GM12878 (cell line): ENCODE results near the gene SLC25A20. TPM values are rescaled to one million over a fixed set of nuclear protein-coding genes. Genes with fewer than 3 reads are reported as not detected.

Experiments used
- ATF7 ChIP-seq: fragments of 450-650 bp; IDR thresholded peaks from 2 replicates; pipeline ENCODE4 v1.6.1; 2016; ENCODE audit warnings: low read depth, mild to moderate bottlenecking
- BCL11A ChIP-seq: IDR thresholded peaks from 2 replicates; pipeline ENCODE4 v1.6.1; 2011; ENCODE audit warnings: low read depth, low read length
- BHLHE40 ChIP-seq, 2 experiments: fragments of 450-650 bp in 1 of 2; IDR thresholded peaks; 2 replicates each; pipeline ENCODE4 v1.6.1; 2011 to 2017; ENCODE audit warnings: low read depth in 2 of 2, borderline replicate concordance in 1 of 2, improper control_type of control experiment in 1 of 2, low read length in 1 of 2, mild to moderate bottlenecking in 1 of 2
- CEBPB ChIP-seq, 2 experiments: fragments of 150-350 bp in 1 of 2; IDR thresholded peaks; 2 replicates each; pipeline ENCODE4 v1.6.1; 2012 to 2014; ENCODE audit warnings: low read depth in 2 of 2, low read length in 2 of 2, borderline replicate concordance in 1 of 2, inconsistent platforms in 1 of 2
- CHD2 ChIP-seq: IDR thresholded peaks from 2 replicates; pipeline ENCODE4 v1.6.1; 2011; ENCODE audit warnings: low read depth, low read length, improper control_type of control experiment, borderline replicate concordance
- EGR1 ChIP-seq, 2 experiments: IDR thresholded peaks; 1 replicate in 1 of 2; 2 replicates in 1 of 2; pipeline ENCODE4 v1.6.1; 2011 to 2012; ENCODE audit warnings: low read depth in 2 of 2, low read length in 2 of 2, borderline replicate concordance in 1 of 2, mild to moderate bottlenecking in 1 of 2, moderate library complexity in 1 of 2
- ESRRA ChIP-seq: IDR thresholded peaks from 2 replicates; pipeline ENCODE4 v1.6.1; 2012; ENCODE audit warnings: mild to moderate bottlenecking, low read length, improper control_type of control experiment
- GATAD2B ChIP-seq: fragments of 450-650 bp; conservative IDR thresholded peaks from 2 replicates; pipeline ENCODE4 v1.6.1; 2017; ENCODE audit warnings: low read depth, mild to moderate bottlenecking, moderate library complexity
- KLF5 ChIP-seq: fragments of 450-650 bp; IDR thresholded peaks from 2 replicates; pipeline ENCODE4 v1.6.1; 2014; ENCODE audit warnings: mild to moderate bottlenecking; ENCODE audit not compliant: partially characterized antibody
- NR2C2 ChIP-seq: IDR thresholded peaks from 2 replicates; pipeline ENCODE4 v1.6.1; 2011; ENCODE audit warnings: borderline replicate concordance, low read depth; ENCODE audit not compliant: control insufficient read depth, insufficient read length
- PKNOX1 ChIP-seq: fragments of 450-650 bp; IDR thresholded peaks from 2 replicates; pipeline ENCODE4 v1.6.1; 2016; ENCODE audit warnings: mild to moderate bottlenecking
- POLR2AphosphoS2 ChIP-seq: IDR thresholded peaks from 2 replicates; pipeline ENCODE4 v1.6.1; 2011; ENCODE audit warnings: low read depth, mild to moderate bottlenecking, low read length, improper control_type of control experiment, moderate library complexity
- RAD51 ChIP-seq: fragments of 450-650 bp; IDR thresholded peaks from 2 replicates; pipeline ENCODE4 v1.6.1; 2016; ENCODE audit warnings: moderate library complexity, mild to moderate bottlenecking, inconsistent platforms
- SP1 ChIP-seq: IDR thresholded peaks from one replicate; pipeline ENCODE4 v1.6.1; 2011; ENCODE audit warnings: low read depth, low read length
- SREBF2 ChIP-seq: IDR thresholded peaks from 2 replicates; pipeline ENCODE4 v1.6.1; 2012; ENCODE audit warnings: mild to moderate bottlenecking, low read length
- TARDBP ChIP-seq: IDR thresholded peaks from 2 replicates; pipeline ENCODE4 v1.6.1; 2016; ENCODE audit warnings: borderline replicate concordance
- ZBTB11 ChIP-seq: fragments of 450-650 bp; formaldehyde crosslinking; IDR thresholded peaks from 2 replicates; pipeline ENCODE4 v1.5.0; 2022; ENCODE audit warnings: mild to moderate bottlenecking, missing genetic modification characterization
- ZBTB4 ChIP-seq: fragments of 450-650 bp; formaldehyde crosslinking; IDR thresholded peaks from 2 replicates; pipeline ENCODE4 v1.4.0; 2022; ENCODE audit warnings: mild to moderate bottlenecking, moderate library complexity
- ZNF274 ChIP-seq: IDR thresholded peaks from one replicate; pipeline ENCODE4 v1.8.0; 2011; ENCODE audit not compliant: insufficient read length, insufficient read depth
- polyA plus RNA-seq, 11 experiments: library from polyadenylated mRNA; depleted of rRNA in 4 of 11; unstranded in 6 of 11; stranded (reverse) in 5 of 11; fragments of >200 nt; fragmentation: Nextera tagmentation in 4 of 11; fragmentation: Illumina TruSeq in 1 of 11; extraction: Ambion mirVana in 4 of 11; extraction: Trizol in 1 of 11; gene quantifications; 1 replicate in 1 of 11; 2 replicates in 10 of 11; pipeline versions ENCODE4 v1.2.1 to v1.2.3, GENCODE V29; 2011 to 2016; ENCODE audit warnings: inconsistent platforms in 2 of 11, missing spikeins in 2 of 11, low read depth in 1 of 11
- total RNA-seq, 4 experiments: library from RNA; depleted of rRNA in 3 of 4; stranded (reverse); fragments of >200 nt in 3 of 4; fragmentation: Illumina TruSeq in 1 of 4; extraction: Trizol in 1 of 4; gene quantifications; 2 replicates each; pipeline versions ENCODE4 v1.2.1 to v1.2.3, GENCODE V29; 2013 to 2021

The SLC25A20 gene
- total and polyA plus RNA-seq, 10 of the 15 experiments (the other 5 are each of a cell fraction or from before 2014, with no cell fraction given): 12.9 to 38.6 (median 22.1) TPM

- TF ChIP-seq RAD51: no peak
- 0 out of 2 replicates have a peak, but pooled peaks have one; percentile 40 for TF ChIP-seq SREBF2
- no peak for TF ChIP-seq ZBTB11 (CRISPR knock-in tag)
- TF ChIP-seq ATF7: peak; percentile 74
- TF ChIP-seq ESRRA: 0 out of 2 replicates have a peak, but pooled peaks have one; percentile 35
- no peak for TF ChIP-seq ZNF274
- TF ChIP-seq NR2C2: no peak
- TF ChIP-seq SP1: peak; percentile 84
- TF ChIP-seq BCL11A: peak; percentile 72; the same call in 1 of the 2 replicates
- TF ChIP-seq CEBPB (IDR thresholded peaks at IDR 0.05; ENCODE audit: borderline replicate concordance in 1 of 2, low read depth in 2 of 2, low read length in 2 of 2): no peak; a peak in 1 of 4 replicates
- TF ChIP-seq BHLHE40 (IDR thresholded peaks at IDR 0.05; ENCODE audit: borderline replicate concordance in 1 of 2, low read depth in 2 of 2, low read length in 1 of 2): peak; percentile 16 to 39; a peak in 1 of 4 replicates
- TF ChIP-seq PKNOX1: peak; percentile 40; the same call in 1 of the 2 replicates
- TF ChIP-seq ZBTB4 (CRISPR knock-in tag): no peak
- TF ChIP-seq KLF5: peak; percentile 31
- peak in 1 of 2 experiments; percentile 18; a peak in 1 of 3 replicates for TF ChIP-seq EGR1 (IDR thresholded peaks at IDR 0.05; ENCODE audit: borderline replicate concordance in 1 of 2, low read depth in 2 of 2, low read length in 2 of 2)
- TF ChIP-seq CHD2: peak; percentile 16
- peak; percentile 92 for TF ChIP-seq GATAD2B
- no peak for TF ChIP-seq TARDBP
- TF ChIP-seq POLR2AphosphoS2: no peak
Measured at GRCh38 chr3:48918388-48919214, 19.9 kb upstream of the SLC25A20 start, which contains the start of gene ARIH2 (continued).
